HG03439 (cell line): ENCODE measurements around the gene RERE.

Source experiments
- ATAC-seq: cut with Tn5 transposase; IDR thresholded peaks from one replicate; pipeline ENCODE4 v1.9.1; 2021; ENCODE audit warnings: mild to moderate bottlenecking, moderate library complexity; ENCODE audit not compliant: unreplicated experiment

The RERE gene

DNA sequence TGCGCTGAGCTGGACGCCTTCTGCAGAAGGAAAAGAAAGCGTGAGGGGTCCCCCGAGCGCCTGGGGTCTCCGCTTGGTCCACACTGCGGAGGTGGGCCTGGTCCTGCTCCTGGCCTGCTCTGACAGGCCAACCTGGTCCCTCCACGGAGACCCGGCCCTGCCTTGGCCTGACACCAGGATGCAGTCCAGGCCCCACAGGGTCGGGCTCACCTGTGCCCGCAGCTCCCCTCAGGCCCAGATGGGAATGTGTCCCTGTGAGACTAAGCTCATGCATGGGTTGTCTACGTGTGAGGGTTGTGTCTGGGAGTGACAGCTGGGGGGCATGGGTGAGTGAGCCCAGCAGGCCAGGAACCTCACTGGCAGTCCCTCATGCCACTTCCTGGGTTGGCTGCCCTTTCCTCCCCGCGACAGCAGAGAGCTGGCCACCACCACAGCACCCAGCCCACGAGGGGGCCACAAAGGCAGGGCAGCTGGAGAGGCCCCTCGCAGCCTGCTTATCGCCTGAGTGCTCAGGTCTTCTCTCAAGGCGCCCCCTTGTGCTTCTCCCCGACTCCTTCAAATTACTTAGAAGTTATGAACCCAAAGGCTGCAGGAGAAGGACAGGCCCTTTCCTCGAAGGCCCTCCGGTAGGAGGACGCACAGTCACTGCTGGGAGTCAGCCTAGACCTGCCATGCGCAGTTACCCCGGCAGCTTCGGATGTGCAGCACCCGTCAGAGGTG is 458.4 kb downstream of the RERE start:
- ATAC-seq: no peak

DNA sequence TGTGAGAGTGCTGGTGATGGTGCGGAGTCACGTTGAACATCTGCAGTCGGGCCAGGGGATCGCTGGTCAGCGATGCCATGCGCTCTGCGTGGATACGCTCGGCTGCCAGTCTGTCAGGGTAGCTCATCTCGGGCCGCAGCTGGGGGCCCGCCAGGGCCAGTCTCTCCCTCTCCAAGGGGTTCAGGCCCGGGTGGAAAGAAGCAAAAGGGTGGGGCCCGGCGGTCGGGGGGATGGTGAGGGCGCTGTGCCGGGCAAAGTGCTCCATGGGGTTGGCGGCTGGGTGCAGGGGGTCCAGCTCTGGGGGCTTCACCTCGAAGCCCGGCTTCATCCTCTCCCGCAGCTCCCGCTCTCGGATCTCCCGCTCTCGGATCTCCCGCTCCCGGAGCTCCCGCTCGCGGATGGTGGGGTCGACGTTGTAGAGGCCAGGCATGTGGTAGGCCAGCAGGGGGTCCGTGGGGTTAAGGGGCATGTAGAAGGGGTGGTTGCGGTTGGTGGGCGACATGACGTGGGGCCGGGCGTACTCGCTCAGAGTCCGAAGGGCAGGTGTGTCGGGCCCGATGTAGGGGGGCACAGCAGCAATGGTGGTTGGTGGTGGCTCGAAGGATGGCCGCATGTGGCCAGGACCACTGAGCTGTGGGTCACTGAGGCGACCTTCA is 459.1 kb downstream of the RERE start:
- ATAC-seq: no peak

DNA sequence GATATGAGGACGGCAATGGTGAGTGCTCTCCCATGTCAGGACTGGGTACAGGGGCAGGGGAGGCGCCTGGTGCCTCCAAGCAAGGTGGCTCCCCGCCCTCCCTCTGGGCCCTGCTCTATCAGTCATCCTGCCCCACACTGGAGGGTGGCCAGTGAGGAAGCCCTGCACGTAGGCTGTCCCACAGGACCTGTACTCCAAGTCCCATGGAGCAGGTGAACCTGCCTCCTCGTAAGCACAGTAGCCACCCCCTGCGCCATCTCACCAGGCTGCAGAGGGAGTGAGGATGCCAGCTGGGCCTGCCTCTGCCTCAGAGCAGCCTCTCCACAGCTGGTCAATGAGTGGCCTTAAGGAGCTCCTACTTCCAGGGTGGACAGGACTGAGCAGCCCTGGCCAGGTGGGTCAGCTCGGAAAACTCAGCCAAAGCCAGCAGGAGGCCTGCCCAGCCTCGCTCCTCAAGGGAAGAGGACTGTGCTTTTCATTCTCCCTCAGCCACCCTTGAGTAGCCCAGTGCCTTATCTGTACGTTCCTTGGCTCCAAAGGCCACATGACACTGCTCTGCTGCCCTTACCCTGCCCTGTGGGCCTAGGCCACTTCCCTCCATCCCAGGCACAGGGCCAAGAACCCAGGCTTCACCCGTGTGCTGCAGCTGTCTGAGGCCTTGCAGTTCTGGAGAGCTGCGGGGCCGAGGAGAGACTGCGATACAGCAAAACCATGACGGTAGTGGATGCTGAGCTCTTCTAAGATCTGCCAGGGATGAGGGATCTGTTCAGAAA is 459.9 kb downstream of the RERE start:
- no peak for ATAC-seq

DNA sequence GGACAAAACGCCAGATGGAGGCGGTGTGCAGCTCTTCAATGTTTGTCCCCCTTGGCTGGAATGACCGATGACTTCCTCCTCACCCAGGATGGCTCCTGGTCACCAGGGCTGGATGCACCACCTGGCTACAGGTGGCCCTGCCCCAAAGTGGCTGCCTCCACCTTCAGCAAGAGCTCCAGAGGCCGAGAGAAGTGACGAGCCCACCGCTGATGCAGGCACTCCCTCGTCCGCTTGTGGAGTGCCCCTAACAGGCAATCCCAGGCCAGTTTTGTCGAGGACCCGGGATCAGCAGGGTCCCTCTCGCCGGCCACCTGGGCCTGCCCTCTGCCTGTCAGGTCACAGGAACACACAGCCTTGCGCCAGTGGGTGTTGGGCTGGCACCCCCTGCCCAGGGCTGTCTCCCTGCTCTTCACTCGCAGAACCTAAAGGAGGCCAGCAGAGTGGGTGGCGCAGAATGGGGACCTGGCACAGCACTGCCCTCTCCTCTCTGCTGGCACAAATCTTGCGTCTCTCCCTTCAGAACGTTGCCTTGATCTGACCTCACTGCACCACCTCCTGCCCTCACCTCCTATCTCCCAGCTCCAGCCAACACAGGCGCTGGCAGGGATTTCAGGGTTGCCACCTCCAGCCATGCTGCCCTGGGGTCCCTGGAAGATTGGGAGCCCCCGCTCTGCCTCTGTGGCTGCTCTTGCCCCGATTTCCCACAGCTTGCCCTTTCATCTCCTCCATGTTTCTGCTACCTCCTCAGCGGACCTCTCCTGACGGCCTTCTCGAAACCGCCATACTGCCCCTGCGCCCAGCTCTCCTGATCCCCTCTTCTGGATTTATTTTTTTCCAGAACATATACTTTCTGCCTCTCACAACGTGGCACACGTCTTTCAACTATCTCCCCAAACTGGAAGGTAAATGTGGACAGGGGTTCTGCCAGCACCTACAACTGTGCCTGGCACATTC is 460.9 kb downstream of the RERE start:
- no peak for ATAC-seq

DNA sequence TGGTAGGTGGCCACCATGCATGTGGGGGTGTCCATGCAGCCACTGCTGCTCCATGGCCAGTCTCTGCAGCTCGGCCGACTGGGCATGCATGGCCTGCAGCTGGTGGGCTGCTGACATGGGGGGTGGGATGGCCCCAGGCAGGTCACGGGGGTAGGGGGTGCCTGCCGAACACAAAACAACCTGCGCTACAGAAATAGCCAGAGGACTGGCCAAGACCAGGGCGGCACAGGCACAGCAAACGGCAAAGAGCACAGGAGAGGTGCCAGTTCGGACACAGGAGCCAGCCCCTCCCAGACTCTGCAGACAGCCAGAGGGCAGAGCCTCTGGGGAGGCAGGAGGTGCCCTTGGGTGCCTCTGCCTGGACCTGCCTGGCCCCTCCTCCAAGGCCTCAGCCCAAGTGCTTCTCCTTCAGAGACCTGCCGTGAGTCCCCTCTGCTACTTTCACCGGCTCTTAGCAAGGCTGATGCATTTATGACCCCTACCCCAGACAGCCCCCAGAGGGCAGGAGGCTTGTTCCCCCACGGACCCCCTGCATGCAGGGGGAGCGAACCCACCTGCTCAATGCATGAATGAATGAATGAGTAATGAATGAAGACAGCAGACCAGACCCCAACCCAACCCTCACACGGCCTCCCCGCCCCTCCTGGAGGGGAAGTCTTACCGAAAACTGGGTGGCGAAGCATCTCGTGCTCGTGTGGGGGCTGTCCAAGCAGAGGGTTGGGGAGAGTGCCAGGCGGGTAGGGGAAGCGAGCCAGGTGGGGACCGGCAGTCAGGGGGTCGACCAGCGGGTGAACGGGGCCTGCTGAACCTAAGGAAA is 461.8 kb downstream of the RERE start:
- no peak for ATAC-seq

DNA sequence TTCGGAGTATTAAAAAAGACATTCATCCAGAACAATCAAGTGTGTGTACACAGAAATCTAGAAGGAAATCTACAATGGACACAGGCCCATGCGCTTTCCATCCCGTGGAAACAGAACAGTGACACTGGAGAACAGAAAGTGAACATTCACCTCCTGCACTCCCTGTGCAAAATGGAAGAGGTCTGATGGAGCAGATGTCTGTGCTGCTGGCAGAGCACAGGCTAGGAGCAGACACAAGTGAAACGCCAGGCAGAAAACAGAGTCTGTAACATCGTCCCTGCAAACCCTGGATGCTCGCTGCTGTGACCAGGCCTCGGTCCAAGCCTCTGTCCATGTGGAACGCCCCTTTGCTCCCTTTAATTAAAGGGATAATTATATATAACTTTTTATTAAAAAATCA is 463.4 kb downstream of the RERE start:
- no peak for ATAC-seq

DNA sequence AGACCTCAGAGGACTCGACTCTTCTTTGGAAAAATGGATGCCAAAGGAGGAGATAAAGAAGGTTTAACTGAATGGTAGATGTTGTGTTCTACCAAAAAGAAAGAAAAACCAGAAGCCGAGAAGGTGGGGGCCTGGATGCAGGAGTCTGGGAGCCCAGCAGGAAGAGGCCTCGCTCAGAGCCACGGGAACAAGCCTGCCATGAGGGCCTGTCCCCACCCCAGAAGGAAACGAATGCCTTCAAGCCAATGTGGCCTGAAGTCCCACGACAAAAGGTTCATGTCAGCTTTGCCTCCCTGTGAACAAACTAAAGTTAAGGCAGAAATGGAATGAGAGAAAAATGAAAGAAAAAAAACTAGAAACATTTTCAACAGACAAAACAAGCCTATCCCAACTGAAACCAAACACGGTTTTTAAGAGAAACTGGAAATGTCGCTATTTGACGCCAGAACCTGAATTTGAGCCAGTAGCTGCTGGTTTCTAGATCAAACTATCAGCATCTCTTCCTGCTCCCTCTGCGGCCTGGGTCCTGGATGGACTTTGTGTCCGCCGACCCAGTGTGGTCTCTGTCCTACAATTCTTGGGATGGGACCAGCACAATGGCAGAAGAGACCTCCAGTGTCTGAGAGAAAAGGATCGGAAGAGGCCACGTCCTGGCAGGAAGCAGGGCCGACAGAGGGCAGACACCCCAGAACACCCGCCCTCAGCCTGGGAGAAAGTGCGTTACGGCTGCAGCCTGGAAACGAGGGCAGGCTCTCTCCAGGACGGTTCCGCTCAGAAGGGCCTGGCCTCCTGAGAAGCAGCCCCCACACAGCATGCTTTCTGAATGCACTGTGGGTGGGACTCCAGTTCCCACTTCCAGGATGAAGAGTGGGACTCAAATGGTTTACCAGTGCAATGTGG is 464.3 kb downstream of the RERE start:
- ATAC-seq: no peak

DNA sequence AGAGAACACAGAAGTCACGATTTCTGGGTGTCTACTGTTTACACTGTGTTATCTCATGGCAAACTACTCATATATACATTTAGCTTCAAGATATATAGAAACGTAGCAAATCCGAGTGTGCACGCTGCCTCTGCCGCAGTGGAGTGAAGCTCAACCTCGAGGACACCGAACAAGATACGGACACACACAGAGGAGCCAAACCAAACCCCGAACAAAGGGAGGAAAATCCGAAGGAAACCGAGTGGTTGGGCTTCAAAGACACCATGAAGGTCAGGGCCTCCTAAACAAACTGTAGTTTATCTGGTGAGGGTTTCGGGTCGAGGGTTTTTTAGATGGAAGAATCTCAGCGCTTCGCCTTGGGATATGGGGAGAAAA is 465.0 kb downstream of the RERE start:
- ATAC-seq: no peak

DNA sequence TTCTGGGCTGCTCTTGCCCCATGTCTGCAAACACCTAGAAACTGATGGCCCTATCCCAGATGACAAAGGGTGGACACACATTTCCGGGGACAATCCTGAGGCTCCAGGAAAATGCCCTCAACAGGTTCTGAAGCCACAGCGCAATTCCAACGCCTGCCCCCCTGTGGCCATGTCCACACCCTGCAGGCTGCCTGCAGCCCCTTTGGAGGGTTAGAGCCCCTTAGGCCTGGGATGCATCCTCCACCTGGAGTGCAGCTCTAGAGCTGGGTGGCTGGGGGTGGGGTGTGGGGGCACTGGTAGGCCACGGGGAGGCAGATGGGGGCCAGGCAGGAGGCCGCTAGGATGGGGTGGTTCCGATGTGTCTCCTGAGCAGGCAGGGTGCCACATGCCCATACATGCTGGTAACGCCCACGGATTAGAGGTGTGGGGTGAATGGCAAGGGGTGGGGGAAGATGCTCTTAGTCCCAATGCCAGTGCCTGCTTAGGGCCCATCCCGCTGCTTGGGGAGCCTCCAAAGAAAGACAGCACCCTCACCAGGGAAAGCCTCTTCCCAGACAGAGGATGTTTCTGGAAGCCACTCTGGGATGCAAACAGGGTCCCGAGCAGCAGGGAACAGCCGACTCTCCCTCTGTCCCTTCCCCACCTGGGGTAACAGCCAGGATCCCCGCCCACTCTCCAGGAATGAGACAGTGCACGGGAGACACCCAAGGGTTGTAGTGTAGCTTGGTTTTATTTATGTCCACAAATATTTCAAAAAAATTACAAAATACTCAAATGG is 465.6 kb downstream of the RERE start:
- no peak for ATAC-seq

DNA sequence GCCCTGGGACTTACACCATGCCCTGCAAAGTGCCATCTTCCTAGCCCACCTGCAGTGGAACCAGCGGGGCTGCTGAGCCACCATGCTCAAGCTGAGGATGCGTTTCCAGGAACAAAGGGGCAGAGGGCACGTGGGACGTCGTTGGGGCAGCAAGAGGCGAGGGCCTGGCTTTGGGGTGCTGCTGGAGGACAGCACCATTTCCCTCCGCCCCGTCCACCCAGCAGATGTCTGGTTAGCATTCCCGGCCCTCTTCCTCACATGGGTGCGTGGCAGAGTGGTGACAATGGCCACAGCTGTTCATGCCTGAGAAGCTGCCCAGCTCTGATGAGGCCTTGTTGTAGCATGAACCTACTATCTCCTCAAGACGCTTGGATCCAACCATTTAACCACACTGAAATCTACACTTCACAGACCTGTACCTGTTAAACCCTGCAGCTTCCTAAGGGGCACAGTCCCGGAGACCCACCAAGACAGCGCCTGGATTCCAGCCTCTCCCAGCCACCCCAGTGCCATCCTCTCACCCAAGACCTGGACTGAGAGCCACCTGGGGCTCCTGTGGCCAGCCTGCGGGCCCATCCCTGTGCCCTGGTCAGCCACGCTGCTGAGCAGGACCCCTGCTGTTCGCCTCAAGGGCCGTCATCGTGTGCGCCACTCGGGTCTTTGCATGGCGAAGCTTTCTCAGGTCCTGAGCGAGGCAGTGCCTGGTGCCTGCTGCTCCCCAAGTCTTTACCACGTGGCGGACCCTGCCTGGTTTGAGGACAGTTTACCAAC is 466.3 kb downstream of the RERE start:
- no peak for ATAC-seq

DNA sequence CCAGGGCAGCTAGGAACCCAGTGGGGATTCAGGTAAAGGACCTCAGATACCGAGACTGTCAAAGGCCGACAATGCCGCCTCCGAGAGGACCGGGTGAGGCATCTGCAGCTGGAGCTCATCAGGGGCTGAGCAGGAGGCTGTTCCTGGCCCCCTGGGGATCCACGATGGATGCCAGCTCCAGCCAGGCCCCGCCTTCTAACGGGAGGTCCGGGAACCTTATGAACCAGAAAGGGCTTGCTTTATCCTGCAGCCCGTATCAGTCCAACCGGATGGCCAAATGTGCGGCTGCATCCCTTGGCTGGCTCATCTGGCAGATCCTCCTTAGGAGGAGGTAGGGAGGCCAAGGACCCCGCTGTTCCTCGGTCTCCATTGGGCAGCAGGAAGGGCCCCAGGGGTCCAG is 467.5 kb downstream of the RERE start:
- ATAC-seq: no peak

DNA sequence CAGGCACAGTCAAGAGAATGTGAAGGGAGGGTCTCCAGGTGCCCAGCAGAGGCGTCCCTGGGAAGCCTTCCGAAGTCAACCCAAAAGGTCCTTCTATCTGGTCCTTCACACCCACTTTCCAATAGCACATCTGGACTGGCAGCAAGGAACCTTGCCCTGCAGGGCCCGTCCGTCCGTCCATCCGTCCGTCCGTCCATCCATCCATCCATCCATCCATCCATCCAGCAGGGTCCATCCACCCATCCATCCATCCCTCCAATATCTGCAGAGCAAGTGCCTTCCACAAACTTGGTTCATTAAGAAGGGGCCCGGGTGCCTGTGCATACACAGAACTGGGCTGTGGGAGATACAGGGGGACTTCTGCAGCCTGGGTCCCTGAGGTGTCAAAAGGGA is 468.0 kb downstream of the RERE start:
- no peak for ATAC-seq

DNA sequence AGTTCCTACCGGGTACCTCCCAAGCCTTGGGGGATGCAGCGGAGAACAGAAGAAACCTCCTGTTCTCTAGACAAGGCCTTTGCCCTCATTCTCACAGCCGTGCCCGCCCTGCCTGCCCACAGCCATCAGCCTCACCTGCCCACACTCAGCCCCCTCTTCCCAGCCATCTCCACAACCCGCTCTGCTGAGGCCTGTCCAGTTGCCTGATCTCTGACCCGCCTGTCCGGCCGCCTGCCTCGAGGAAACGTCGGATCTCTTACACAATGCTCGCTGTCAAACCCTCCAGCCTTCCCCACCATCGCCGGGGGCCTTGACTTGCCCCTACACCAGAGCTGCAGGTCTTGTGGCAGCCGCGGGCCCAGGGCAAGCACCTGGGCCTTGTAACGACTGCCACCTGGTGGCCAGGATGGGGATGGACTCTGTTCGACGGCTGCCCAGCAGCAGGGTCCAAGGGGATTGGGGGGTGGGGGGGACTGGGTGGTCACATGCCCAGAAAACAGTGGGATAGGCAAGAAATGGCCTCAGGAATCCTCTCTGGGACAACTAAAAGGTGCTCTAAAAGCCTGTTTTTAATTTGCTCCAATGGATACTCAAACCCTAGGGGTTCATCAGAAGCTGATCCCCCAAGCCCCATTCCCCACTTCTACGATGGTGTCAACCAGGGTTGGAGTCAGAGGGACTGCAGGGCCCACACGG is 468.5 kb downstream of the RERE start:
- no peak for ATAC-seq

DNA sequence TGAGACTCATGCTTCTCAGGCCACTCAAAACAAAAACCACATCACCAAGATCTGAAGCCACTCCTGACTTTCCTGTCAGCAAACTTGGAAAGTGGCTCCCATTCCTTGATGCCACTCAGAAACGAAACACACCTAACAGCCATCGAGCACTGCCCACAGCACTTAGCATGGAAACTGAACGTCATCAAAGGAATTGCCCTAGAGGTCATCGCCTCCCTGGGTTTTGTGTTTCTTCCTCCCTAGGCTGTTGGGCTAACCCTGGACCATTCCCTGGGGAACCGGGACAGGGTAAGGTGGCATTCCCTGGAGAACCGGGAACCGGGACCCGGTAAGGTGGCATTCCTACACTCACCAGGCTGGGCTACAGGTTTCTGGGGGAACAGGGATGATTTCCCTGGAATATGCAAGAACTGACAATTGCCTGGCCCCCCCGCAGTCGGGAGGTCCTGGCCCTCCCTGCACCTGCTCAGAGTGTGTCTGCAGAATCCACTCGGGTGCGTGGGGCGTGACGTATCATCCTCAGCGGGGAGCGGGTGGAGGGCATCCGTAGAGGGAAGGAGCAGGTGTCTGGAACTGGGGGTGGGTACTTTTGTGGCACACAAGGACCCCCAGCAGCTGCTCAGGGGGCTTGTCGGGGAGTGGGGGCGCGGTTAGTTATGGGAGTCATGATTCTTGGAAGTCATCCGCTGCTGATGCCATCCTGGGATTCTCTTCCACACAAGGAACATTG is 469.2 kb downstream of the RERE start:
- no peak for ATAC-seq

DNA sequence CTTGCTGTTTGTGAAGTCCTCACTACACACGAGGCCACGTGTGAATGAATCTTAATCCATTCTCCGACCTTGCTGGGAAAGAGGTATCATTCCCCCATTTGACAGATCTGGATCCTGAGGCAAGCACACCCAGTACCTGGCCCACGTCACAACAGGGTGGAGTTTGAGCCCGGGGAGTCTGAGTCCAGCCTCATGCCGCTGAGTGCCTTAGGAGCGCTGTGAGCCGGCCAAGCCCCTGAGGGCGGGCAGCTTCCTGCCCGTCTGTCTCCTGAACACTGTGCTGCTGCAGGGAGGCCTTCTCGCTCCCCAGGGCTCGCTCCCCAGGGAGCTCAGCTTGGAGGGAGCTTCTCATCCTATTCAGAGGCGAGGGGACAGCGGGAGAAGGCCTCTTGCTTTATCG is 469.8 kb downstream of the RERE start:
- ATAC-seq: no peak

DNA sequence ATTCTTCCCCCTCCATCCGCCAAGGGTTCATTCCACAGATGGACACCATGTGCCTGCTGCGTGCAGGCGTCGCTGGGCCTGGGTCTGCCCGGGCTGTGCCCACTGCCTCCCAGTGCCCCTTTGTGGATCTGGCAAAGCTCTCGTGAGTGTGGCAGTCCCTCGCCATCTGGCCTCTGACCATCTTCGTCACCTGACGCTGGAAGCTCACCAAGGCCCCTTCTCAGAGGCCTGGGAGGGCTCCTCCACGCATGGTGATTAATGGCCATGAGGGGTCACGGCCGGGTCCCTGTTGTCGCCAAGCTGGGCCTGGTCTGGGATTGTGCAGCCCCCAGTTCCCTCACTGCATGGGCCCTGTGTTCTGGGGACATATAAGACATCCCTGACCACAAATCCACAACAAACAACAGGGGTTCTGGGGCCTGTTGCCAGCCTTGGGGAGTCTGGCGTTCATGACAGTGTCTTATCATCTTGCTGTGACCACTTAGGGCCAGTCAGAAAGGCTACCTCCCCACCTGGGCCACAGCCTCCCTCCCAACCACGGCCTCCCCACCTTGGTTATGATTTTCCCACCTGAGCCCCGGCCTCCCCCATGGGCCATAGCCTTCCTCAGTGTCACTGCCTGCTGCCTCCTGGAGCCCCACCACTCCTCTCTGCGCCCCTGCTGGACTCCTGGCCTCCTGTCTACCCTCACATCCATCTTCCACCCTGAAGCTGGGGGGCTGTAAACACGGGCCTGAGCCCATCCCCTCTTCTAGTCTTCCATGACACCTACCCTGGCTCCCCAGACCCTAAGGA is 471.6 kb downstream of the RERE start:
- no peak for ATAC-seq
